HG03439 (cell line): ENCODE data around the gene KCNMB2.

ENCODE experiments used
- ATAC-seq: cut with Tn5 transposase; IDR thresholded peaks from one replicate; pipeline ENCODE4 v1.9.1; 2021; ENCODE audit warnings: mild to moderate bottlenecking, moderate library complexity; ENCODE audit not compliant: unreplicated experiment

The KCNMB2 gene

DNA sequence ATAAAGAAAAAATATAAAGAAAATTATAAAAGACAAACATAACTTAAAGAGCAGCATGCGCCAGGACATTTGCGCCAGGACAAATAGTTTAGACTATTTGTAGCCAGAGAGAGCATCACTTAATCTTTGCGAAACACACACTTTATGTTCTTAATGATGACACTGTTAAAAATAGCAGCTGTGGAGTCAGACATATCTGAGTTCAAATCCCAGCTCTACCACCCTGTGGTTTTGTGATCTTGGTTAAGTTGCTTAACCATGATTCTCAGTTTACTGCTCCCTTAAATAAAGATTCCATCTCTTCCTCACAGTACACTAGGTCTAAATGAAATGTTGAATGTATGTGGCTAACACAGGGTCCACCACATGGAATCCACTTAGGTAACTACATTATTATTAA lies 31.4 kb downstream of the KCNMB2 start:
- ATAC-seq = no peak

DNA sequence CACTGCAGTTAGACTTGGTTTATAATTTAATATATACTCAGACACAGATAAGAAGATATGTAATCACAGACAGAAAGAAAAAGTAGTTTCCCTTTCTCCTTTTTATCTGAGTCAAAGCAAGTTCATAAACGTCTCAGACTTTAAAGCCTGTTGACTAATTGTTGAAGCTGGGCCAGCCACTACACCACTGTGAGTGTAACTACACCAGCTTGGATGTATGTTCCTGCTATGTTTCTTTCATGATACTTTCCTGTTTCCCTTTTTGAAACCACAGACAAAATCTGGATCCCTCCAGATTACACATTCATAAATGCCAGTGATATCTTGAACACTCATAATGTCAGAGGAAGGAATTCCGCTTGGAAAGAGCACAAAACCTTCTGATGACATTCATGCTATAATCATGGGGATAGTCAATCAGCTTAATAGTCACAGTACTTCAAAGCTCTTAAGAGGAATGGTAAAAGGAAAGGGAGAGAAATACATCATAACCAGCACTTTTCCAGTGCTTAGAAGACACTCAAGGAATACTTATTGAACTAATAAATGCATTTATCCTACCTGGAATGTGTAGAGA lies 32.0 kb downstream of the KCNMB2 start:
- no peak for ATAC-seq

DNA sequence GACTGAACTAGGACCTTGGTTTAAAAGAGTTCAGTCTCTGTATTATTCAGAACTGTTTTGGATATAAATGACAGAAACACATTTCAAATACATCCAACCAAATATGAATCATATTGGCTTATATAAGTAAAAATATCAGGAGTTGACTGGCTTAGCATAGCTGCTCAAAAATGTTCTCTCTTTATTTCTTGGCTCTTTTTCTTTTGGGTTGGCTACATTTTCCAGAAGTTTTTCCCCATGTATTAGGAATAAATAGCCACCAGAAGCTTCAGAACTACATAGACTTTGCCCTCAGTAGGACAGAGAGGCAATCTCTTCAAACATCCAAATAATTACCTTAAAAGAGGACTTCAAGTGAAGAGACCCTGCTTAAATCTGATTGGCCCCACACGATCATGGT lies 32.7 kb downstream of the KCNMB2 start:
- ATAC-seq = no peak

GRCh38 chr3:178569826-178570225 lies 33.6 kb downstream of the KCNMB2 start:
- no peak for ATAC-seq

- no peak for ATAC-seq
Measured at GRCh38 chr3:178583963-178584575, 47.8 kb downstream of the KCNMB2 start.

GRCh38 chr3:178584722-178585380 lies 48.6 kb downstream of the KCNMB2 start:
- no peak for ATAC-seq

DNA sequence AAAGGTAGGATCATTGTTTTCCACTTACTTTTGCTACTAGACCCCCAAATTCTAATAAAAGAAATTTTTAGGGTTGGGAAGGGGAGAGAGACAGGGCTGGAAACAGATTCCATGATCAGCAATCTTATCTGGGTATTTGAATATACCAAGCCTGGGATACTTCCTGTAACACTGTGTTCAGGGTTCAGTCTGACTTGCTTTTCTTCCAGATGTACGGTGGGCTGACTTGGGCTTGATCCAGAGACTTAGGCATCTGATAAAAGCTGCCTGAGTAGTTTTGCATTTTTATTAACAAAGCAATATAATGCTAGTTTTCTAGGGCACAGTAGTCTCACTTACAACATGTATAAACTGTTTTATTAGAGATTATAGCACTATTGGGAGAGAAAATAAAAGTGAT lies 49.2 kb downstream of the KCNMB2 start:
- ATAC-seq = no peak

GRCh38 chr3:178586076-178586475 lies 49.8 kb downstream of the KCNMB2 start:
- ATAC-seq = no peak

DNA sequence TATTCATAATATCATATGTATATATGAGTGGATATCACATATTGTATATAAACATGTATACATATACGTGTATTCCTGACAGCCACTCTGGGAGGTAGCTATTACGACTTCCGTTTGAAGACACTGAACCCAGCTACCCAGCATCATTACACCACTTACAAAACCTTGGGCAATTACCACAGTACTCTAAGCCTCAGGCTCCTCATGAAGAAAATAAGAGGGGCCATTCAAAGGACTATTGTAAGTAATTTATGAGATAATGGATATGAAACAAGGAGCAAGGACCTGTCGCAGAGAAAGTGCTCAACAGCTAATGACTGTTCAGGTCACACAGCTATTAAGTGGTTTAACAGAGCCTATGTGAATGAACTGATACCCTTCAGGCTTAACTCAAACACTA lies 52.4 kb downstream of the KCNMB2 start:
- ATAC-seq = no peak

- ATAC-seq = no peak
Measured at GRCh38 chr3:178593786-178594185, 57.5 kb downstream of the KCNMB2 start.

- no peak for ATAC-seq
Measured at GRCh38 chr3:178597371-178597770, 61.1 kb downstream of the KCNMB2 start.

DNA sequence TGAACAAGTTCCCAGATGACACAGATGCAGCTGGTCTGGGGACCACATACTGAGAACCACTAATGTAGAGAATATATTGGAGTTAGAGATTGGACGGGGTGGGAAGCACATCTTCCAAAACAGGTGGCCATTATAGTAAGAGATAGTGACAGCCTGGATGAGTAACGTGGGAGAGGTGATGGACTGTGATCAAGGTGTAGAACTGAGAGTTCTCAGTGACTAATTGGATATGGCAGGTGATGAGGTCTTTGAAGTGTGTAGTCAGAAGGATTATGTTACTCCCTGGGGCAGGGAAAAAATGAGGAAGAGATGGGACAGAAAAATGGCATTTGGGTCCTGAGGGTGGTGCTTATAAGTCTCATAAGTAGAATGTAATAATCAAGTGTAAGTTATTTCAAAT lies 66.6 kb downstream of the KCNMB2 start:
- no peak for ATAC-seq

DNA sequence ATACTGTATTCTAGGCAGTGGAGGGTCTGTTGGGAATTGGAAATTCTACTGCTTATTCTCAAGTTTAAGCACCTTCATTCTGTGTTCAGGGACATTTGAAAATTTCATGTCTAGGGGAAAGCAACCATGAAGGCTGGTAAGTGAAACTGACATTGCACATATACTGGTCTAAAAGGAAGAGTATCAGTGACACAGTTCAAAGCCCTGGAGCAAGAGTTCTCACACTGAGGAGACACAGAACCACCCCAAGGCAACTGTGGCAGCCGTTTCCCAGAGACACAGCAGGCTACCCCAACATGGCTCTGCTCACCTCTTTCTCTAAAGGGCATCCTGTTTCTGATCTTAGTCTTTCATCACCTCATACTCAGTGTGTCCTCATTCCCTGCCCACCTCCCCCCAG lies 67.5 kb downstream of the KCNMB2 start:
- peak; percentile 53 for ATAC-seq

- ATAC-seq = no peak
Measured at GRCh38 chr3:178618197-178618596, 82.0 kb downstream of the KCNMB2 start.

DNA sequence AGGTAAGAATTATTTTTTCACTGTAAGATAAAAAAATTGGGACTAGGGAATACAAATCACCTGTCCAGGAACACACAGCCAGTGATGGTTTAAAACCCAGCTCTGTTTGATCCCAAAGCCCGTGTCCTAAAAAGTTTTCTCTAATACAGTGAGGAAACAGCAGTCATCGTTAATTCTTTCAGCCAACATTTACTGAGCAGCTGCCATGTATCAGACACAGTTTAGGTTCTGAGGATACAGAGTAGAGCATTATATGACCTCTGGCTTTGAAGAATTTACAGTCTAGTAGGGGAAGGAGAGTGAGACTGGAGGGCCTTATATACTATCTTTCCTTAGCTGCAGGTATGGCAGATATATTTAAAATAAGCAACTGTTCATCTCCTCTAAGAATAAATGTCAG lies 82.7 kb downstream of the KCNMB2 start:
- ATAC-seq = no peak

DNA sequence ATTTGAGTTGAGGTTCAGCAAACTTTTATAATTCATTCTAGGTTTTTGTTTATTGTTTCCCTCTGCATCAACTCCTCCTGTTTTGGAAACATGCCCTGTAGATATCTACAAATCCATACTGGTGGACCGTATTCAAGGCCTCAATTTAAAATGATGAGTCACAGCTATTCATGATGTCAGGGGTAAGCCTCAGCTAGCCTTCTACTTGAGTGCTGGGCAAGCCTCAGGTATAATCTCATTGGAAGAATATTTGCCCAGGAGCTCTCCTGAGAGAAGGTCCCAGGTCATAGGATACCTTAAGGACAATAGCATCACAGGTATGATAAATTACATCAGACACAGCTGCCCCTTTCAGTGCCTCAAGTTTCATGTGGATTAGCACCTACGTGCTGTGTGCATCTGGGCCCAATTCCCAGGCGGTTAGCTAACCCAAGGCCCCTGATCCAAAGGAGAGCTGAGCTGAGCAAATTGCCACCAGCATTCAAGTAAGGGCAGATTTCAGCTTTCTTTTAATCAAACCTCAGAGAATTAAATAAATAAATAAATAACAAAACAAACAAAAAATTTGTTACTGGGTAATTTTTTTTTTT lies 87.5 kb downstream of the KCNMB2 start:
- no peak for ATAC-seq

- ATAC-seq = no peak
Measured at GRCh38 chr3:178624276-178624675, 88.0 kb downstream of the KCNMB2 start.

- no peak for ATAC-seq
Measured at GRCh38 chr3:178625053-178625600, 88.9 kb downstream of the KCNMB2 start.

DNA sequence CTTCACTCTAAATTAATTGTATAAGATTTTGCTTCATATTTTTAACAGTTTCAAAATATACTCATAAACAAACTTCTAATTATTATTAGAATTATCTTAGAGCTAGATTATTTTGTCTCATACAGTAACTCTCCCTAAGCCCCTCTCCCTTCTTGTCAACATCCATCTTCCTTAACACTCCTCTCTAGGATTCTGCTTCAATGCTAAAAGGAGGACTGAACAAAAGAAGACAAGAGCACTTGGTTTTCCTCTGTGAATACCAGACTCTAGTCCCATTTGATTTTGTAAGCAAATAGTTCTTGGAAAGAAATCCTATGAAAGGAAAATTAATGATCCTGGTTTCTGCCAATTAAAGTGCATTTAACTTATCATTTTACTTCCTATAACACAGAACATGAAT lies 91.8 kb downstream of the KCNMB2 start:
- ATAC-seq = no peak

DNA sequence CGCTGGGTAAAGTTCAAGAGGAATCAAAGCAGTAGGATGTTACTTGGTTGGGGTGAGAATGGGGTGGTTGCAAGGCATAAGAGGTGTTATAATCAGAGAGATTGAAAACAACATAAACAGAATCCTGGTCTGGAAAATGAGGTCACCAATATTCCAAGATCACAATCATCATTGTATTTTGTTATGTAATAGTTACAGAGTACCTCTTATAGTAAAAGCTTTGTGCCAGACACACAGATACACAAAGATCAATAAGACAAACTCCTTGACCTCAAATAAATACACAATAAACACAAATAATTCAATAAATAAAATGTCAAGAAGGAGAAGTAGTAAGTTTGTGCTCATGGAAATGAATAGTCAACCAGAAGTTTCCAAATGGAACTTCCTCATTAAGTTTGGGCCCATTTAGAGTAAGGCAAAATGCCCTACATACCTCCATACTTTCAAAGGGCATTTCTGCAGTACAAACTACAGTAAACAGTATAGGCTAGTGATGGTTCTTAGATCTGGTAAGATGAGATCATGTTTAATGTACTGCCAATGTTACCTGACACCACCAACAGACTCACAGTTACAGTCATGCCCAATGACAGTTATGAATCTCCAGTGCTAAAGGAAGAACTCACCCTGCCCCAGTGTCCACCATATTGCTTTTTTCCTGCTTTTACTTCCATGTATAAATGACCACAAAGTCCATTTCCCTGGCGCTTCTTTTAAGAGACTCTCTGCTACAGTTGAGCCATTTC lies 93.4 kb downstream of the KCNMB2 start:
- ATAC-seq = no peak

DNA sequence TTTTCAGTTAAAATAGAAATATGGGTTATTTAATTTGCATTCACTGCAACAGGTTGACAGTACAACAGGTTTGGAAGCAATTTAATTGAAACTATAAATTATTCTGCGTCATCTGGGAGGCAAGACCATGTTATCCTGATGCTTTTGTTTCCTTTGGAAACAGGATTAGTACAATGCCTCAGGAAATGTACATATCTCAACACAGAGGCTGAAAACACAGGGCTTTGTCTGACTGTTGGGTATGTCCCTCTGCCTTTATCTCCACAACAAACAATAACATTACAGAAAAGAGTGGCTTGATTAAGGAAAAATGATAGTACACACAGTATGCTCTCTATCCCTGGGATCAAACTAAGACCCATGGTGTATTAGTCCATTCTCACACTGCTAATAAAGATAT lies 95.7 kb downstream of the KCNMB2 start:
- no peak for ATAC-seq
